ENCODE results near the gene CABP7.

The CABP7 gene

DNA sequence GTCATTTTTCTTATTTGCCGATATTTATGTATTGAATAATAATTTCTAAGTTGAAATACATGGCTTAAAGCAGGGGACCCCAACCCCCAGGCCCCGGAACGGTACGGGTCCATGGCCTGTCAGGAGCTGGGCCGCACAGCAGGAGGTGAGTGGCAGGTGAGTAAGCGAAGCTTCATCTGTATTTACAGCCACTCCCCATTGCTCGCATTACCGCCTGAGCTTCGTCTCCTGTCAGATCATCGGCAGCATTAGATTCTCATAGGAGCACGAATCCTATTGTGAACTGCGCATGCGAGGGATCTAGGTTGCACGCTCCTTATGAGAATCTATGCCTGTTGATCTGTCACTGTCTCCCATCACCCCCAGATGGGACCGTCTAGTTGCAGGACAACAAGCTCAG lies 42.5 kb downstream of the CABP7 start:
- Histone ChIP-seq H3K27ac (no peak overlapping the region), H3K4me3 (no peak overlapping the region)
- TF ChIP-seq, protein P1, sequence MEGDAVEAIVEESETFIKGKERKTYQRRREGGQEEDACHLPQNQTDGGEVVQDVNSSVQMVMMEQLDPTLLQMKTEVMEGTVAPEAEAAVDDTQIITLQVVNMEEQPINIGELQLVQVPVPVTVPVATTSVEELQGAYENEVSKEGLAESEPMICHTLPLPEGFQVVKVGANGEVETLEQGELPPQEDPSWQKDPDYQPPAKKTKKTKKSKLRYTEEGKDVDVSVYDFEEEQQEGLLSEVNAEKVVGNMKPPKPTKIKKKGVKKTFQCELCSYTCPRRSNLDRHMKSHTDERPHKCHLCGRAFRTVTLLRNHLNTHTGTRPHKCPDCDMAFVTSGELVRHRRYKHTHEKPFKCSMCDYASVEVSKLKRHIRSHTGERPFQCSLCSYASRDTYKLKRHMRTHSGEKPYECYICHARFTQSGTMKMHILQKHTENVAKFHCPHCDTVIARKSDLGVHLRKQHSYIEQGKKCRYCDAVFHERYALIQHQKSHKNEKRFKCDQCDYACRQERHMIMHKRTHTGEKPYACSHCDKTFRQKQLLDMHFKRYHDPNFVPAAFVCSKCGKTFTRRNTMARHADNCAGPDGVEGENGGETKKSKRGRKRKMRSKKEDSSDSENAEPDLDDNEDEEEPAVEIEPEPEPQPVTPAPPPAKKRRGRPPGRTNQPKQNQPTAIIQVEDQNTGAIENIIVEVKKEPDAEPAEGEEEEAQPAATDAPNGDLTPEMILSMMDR (IDR thresholded peaks at IDR 0.05): no peak
- no peak for DNase-seq (ENCODE audit: low spot score)

- TF ChIP-seq, protein P1 (IDR thresholded peaks at IDR 0.05): no peak
- peak overlapping the region; percentile 98 for H3K4me3 ChIP-seq
- H3K27ac ChIP-seq: peak overlapping the region; percentile 88 to 92
- DNase-seq (ENCODE audit: low spot score): no peak
These were observed 46.3 kb downstream of the CABP7 start for GRCh38 chr22:29765905-29766631.

- TF ChIP-seq, protein P1 (IDR thresholded peaks at IDR 0.05): no peak
- Histone ChIP-seq H3K27ac (peak within 1 kb of the TSS; percentile 88 to 92), H3K4me3 (peak within 1 kb of the TSS; percentile 98)
- peak; percentile 94 for DNase-seq (ENCODE audit: low spot score)
These were observed 46.9 kb downstream of the CABP7 start, which contains the start of gene ZMAT5 for GRCh38 chr22:29766632-29767170. TSS of gene ZMAT5 (minus strand) at chr22:29767007. CDS start at chr22:29748544, 18,463 bp downstream.

DNA sequence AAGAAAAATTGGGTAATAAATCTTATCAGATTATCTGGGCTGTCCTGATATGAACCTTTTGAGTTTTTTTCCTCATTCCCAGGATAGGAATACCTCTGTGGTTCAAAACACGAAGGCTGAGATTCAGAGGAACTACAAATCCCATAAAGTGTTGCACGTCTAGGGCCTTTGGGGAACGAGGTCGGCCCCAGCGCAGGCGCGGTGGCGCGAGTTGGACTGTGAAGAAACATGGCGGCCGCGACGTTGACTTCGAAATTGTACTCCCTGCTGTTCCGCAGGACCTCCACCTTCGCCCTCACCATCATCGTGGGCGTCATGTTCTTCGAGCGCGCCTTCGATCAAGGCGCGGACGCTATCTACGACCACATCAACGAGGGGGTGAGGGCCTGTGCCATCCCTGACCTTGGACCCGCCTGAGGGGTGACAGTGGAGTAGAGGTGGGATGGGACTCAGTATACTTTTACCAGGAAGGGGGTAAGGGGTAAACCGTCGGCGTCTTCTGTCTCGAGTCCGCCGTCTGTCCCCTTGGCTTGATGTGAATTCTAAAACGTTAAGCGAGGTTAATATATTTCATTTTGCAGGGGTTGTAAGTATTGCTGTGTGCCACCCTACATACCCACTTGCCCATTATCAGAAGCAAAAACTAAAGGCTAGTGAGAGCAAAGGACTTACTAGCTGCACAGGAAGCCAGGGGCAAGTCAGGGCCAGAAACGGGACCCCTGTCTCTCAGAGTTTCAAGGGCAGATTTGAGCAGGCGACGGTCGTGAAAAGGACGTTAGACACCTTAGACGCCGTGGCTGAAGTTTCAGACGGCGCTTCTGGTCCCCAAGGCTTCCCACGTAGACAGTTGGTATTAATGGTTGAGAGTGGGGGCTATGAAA lies 47.6 kb downstream of the CABP7 start, which contains the start of gene UQCR10:
Gene UQCR10 (plus strand): TSS at position 199 of the 881 bp plus-strand sequence. CDS start 30 bp downstream, at position 229.
- Histone ChIP-seq H3K4me3 (peak within 1 kb of the TSS; percentile 98), H3K27ac (peak within 1 kb of the TSS; percentile 88 to 92)
- peak; percentile 88 for DNase-seq (ENCODE audit: low spot score)
- TF ChIP-seq, protein P1 (IDR thresholded peaks at IDR 0.05): no peak

GRCh38 chr22:29768052-29768693 lies 48.4 kb downstream of the CABP7 start:
- H3K27ac ChIP-seq: peak overlapping the region in 1 of 2 donors; percentile 88
- TF ChIP-seq, protein P1 (IDR thresholded peaks at IDR 0.05): no peak
- peak overlapping the region; percentile 98 for H3K4me3 ChIP-seq
- DNase-seq (ENCODE audit: low spot score): no peak

DNA sequence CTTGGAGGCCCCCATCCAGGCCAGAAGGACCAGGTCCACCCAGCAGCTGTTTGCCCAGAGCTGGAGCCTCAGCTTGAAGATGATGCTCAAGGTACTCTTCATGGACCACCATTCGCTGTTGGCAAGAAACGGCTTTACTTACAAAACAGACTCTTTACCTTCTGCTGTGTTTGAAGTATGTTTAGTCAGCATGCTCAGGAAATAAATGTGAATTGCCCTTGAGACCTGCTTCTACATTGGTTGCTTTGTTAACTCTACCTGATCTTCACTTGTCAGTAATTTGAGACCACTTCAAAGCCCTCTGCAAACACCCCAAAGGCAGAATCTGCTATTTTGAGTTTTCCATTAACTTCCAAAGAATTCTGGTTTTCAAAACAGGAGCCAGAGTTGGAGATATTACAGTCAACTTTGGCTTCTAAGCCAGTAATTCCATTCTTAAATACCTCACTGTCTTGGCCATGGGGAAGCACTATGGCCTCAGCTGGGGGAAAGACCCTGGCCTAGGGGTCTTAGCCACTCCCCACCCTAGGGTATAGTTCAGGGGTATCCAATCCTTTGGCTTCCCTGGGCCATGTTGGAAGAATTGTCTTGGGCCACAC lies 50.0 kb downstream of the CABP7 start:
- H3K27ac ChIP-seq: no peak overlapping the region
- no peak for DNase-seq (ENCODE audit: low spot score)
- H3K4me3 ChIP-seq: no peak overlapping the region
- TF ChIP-seq, protein P1 (IDR thresholded peaks at IDR 0.05): no peak
